HepG2 (cell line): ENCODE measurements around the gene ZBTB47. TPM values are rescaled to one million over a fixed set of nuclear protein-coding genes. Genes with fewer than 3 reads are reported as not detected.

Experiments
- ARNT2 ChIP-seq: sonication (generic); formaldehyde crosslinking; IDR thresholded peaks from 2 replicates; pipeline ENCODE4 v1.8.0; 2022; ENCODE audit warnings: mild to moderate bottlenecking, low read depth, missing genetic modification reagents, moderate library complexity
- ATAD3A ChIP-seq: sonication (generic); formaldehyde crosslinking; IDR thresholded peaks from 2 replicates; pipeline ENCODE4 v1.4.0; 2020; ENCODE audit warnings: missing genetic modification reagents
- BATF2 ChIP-seq: sonication (generic); formaldehyde crosslinking; IDR thresholded peaks from 2 replicates; pipeline ENCODE4 v1.8.0; 2022; ENCODE audit warnings: mild to moderate bottlenecking, missing genetic modification reagents, moderate library complexity
- BRF2 ChIP-seq: sonication (generic); formaldehyde crosslinking; IDR thresholded peaks from 2 replicates; pipeline ENCODE4 v1.8.1; 2022; ENCODE audit warnings: mild to moderate bottlenecking, missing genetic modification reagents
- CREBL2 ChIP-seq: sonication (generic); formaldehyde crosslinking; IDR thresholded peaks from 2 replicates; pipeline ENCODE4 v1.8.1; 2023; ENCODE audit warnings: missing genetic modification reagents, mild to moderate bottlenecking, borderline replicate concordance
- NKX3-1 ChIP-seq: sonication (generic); formaldehyde crosslinking; IDR thresholded peaks from 2 replicates; pipeline ENCODE4 v1.5.0; 2020; ENCODE audit warnings: missing genetic modification reagents
- REL ChIP-seq: sonication (generic); formaldehyde crosslinking; conservative IDR thresholded peaks from 2 replicates; pipeline ENCODE4 v1.8.0; 2022; ENCODE audit warnings: mild to moderate bottlenecking, missing genetic modification reagents, moderate library complexity
- SIN3B ChIP-seq: fragments of 150-350 bp; IDR thresholded peaks from 2 replicates; pipeline ENCODE4 v1.6.1; 2014; ENCODE audit warnings: low read length
- SIX4 ChIP-seq: sonication (generic); formaldehyde crosslinking; IDR thresholded peaks from 2 replicates; pipeline ENCODE4 v1.4.0; 2020; ENCODE audit warnings: missing genetic modification reagents
- SMARCE1 ChIP-seq: fragments of 450-650 bp; IDR thresholded peaks from 2 replicates; pipeline ENCODE4 v1.6.1; 2017; ENCODE audit warnings: borderline replicate concordance
- SRSF9 ChIP-seq: fragments of 200-400 bp; formaldehyde crosslinking; IDR thresholded peaks from 2 replicates; pipeline ENCODE4 v1.6.1; 2018; ENCODE audit warnings: borderline replicate concordance, mild to moderate bottlenecking, low read depth, low read length; ENCODE audit not compliant: insufficient read depth, poor library complexity, severe bottlenecking
- TFE3 ChIP-seq: IDR thresholded peaks from 2 replicates; pipeline ENCODE4 v1.6.1; 2016
- THAP7 ChIP-seq: sonication (generic); formaldehyde crosslinking; IDR thresholded peaks from 2 replicates; pipeline ENCODE4 v1.8.1; 2023; ENCODE audit warnings: mild to moderate bottlenecking, missing genetic modification reagents
- ZFP1 ChIP-seq: IDR thresholded peaks from 2 replicates; pipeline ENCODE4 v1.6.1; 2016
- ZFP37 ChIP-seq: sonication (generic); formaldehyde crosslinking; IDR thresholded peaks from 2 replicates; pipeline ENCODE4 v1.4.0; 2020; ENCODE audit warnings: missing genetic modification reagents, borderline replicate concordance
- ZNF296 ChIP-seq: sonication (generic); formaldehyde crosslinking; conservative IDR thresholded peaks from 2 replicates; pipeline ENCODE4 v1.5.0; 2020; ENCODE audit warnings: mild to moderate bottlenecking, missing genetic modification reagents
- ZNF343 ChIP-seq: sonication (generic); formaldehyde crosslinking; IDR thresholded peaks from 2 replicates; pipeline ENCODE4 v1.4.0; 2020; ENCODE audit warnings: mild to moderate bottlenecking, missing genetic modification reagents
- ZNF687 ChIP-seq: sonication (generic); formaldehyde crosslinking; IDR thresholded peaks from 2 replicates; pipeline ENCODE4 v1.5.1; 2020; ENCODE audit warnings: mild to moderate bottlenecking, missing genetic modification reagents, moderate library complexity
- ZNF761 ChIP-seq: sonication (generic); formaldehyde crosslinking; conservative IDR thresholded peaks from 2 replicates; pipeline ENCODE4 v1.4.0; 2020; ENCODE audit warnings: mild to moderate bottlenecking, missing genetic modification reagents
- ZNF781 ChIP-seq: sonication (generic); formaldehyde crosslinking; IDR thresholded peaks from 2 replicates; pipeline ENCODE4 v1.5.1; 2020; ENCODE audit warnings: borderline replicate concordance, mild to moderate bottlenecking, missing genetic modification reagents; ENCODE audit errors: not compliant biosample characterization
- ZNF788 ChIP-seq: sonication (generic); formaldehyde crosslinking; IDR thresholded peaks from 2 replicates; pipeline ENCODE4 v1.5.0; 2020; ENCODE audit warnings: mild to moderate bottlenecking, missing genetic modification reagents, borderline replicate concordance
- polyA plus RNA-seq, 8 experiments: library from polyadenylated mRNA; depleted of rRNA in 3 of 8; stranded (reverse) in 7 of 8; unstranded in 1 of 8; fragments of >200 nt; fragmentation: Illumina TruSeq in 4 of 8; extraction: Trizol in 4 of 8; gene quantifications; 2 replicates each; pipeline versions ENCODE4 v1.2.1 to v1.2.3, GENCODE V29; 2011 to 2016; ENCODE audit warnings: low read depth in 4 of 8, missing spikeins in 1 of 8, mixed read lengths in 1 of 8; ENCODE audit not compliant: insufficient read depth in 1 of 8
- total RNA-seq, 5 experiments: library from RNA; depleted of rRNA; stranded (reverse); fragments of >200 nt; fragmentation: Illumina TruSeq; extraction: Trizol; gene quantifications; 2 replicates each; pipeline ENCODE4 v1.2.3, GENCODE V29; 2016; ENCODE audit warnings: low read depth in 1 of 5

The ZBTB47 gene
- total and polyA plus RNA-seq, 2 of the 13 experiments (the other 11 are each of a cell fraction or from before 2014, with no cell fraction given): 1.5 to 3.1 TPM

GRCh38 chr3:42701371-42702065 is 48.0 kb downstream of the ZBTB47 start (continued):
- TF ChIP-seq ZNF296 (CRISPR knock-in tag) (0 out of 2 replicates have a peak, but pooled peaks have one; percentile 40), ZFP1 (no peak; the same call in 1 of the 2 replicates), ZNF761 (no peak), ZFP37 (peak; percentile 90; the same call in 1 of the 2 replicates), BRF2 (CRISPR knock-in tag) (no peak), ATAD3A (CRISPR knock-in tag) (0 out of 2 replicates have a peak, but pooled peaks have one; percentile 85), SMARCE1 (no peak), SIX4 (CRISPR knock-in tag) (0 out of 2 replicates have a peak, but pooled peaks have one; percentile 40), ZNF781 (CRISPR knock-in tag) (peak; percentile 74), REL (CRISPR knock-in tag) (0 out of 2 replicates have a peak, but pooled peaks have one; percentile 60), SRSF9 (no peak), SIN3B (no peak), ARNT2 (peak; percentile 92), THAP7 (peak; percentile 88; the same call in 1 of the 2 replicates), ZNF343 (no peak; the same call in 1 of the 2 replicates), TFE3 (CRISPR knock-in tag) (peak; percentile 83), ZNF687 (CRISPR knock-in tag) (peak; percentile 57), NKX3-1 (CRISPR knock-in tag) (peak; percentile 96), BATF2 (CRISPR knock-in tag) (0 out of 2 replicates have a peak, but pooled peaks have one; percentile 70), ZNF788 (CRISPR knock-in tag) (peak; percentile 65; the same call in 1 of the 2 replicates), CREBL2 (CRISPR knock-in tag) (peak; percentile 79; the same call in 1 of the 2 replicates)
